Measurements from ENCODE around the gene LGI2.

- TF ChIP-seq CTCF (conservative IDR thresholded peaks at IDR 0.05; ENCODE audit: low read depth in 2 of 2) = no peak
- TF ChIP-seq ETS1 (IDR thresholded peaks at IDR 0.05) = no peak
- no peak for TF ChIP-seq POLR2AphosphoS5 (IDR thresholded peaks at IDR 0.05; ENCODE audit: low read depth)
- TF ChIP-seq STAT1 (IDR thresholded peaks at IDR 0.05; ENCODE audit: unreplicated experiment) = no peak
- TF ChIP-seq EZH2 (IDR thresholded peaks at IDR 0.05; ENCODE audit: low read depth, unreplicated experiment) = no peak
- TF ChIP-seq NANOG (IDR thresholded peaks at IDR 0.05; ENCODE audit: borderline replicate concordance) = no peak
- TF ChIP-seq REST (IDR thresholded peaks at IDR 0.05; ENCODE audit: unreplicated experiment) = no peak
- no peak for TF ChIP-seq EZH2phosphoT487 (IDR thresholded peaks at IDR 0.05; ENCODE audit: unreplicated experiment)
- TF ChIP-seq JUNB (IDR thresholded peaks at IDR 0.05; ENCODE audit: unreplicated experiment) = no peak
- no peak for TF ChIP-seq ZNF462 (CRISPR knock-in tag; IDR thresholded peaks at IDR 0.05)
- TF ChIP-seq CREB1 (CRISPR knock-in tag; IDR thresholded peaks at IDR 0.05; ENCODE audit: low read depth) = no peak
- TF ChIP-seq ZNF114 (CRISPR knock-in tag; IDR thresholded peaks at IDR 0.05) = no peak
Measured at GRCh38 chr4:25069014-25069413, 38.3 kb upstream of the LGI2 start.
